Limb (tissue), 2 donors: ENCODE results near the gene CCDC102A.
"Not testable (repeated sequence)": the region's sequence is repeated elsewhere in the genome, so short reads cannot be mapped to it uniquely, and the experiment has no call there.

Source experiments
- DNase-seq, 2 donors: peaks; one replicate each; pipeline ENCODE4 v3.0.0-alpha.2; 2016; ENCODE audit errors: extremely low spot score in 2 of 2

The CCDC102A gene

DNA sequence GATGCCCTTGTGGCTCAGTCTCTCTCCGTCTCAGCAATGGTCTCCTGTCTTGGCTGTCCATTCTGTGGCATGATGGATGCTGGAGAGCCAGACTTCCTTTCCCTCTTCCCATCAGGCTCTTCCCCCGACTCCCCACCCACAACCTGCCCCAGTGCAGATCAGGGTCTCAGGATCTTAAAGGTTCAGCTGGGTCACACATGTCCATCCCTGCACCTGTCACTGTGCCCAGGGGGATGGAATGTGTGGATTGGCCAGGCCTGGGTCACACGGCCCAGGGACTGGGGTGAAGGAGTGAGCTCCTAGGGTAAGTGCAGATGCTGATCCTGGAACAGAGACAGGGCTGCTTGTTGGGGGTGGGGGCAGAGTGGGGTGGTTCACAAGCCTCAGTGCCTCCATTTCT is 29.1 kb upstream of the CCDC102A start:
- DNase-seq: no peak

DNA sequence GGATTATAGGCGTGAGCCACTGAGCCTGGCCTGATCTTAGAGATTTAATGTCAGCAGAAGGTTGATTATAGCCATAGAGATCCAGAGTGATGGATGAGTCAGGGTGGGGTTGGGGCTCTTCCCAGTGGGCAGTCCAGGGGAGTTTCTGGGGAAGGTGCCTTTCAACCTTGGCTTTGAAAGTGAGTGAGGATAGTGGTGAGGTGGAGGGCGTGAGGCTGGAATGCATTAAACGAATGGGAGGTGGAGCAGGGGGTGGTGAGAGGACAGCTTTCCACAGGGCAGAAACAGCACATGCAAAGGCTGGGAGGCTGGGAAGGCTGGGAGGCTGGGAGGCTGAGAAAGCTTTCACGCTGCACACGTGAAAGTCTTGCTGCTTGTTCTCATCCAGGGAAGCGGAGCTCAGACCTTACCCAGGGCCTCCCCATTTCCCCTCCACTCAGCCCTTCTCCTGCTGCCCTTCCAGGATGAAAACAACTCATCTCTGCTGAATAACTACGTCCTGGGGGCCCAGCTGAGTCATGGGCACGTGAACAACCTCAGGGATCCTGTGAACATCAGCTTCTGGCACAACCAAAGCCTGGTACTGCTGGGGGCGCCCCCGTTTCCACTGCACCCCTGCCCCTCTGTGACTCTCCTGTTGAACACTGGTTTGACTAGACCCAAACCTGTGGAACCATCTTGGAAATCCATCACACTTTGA is 28.4 kb upstream of the CCDC102A start:
- no peak for DNase-seq

DNA sequence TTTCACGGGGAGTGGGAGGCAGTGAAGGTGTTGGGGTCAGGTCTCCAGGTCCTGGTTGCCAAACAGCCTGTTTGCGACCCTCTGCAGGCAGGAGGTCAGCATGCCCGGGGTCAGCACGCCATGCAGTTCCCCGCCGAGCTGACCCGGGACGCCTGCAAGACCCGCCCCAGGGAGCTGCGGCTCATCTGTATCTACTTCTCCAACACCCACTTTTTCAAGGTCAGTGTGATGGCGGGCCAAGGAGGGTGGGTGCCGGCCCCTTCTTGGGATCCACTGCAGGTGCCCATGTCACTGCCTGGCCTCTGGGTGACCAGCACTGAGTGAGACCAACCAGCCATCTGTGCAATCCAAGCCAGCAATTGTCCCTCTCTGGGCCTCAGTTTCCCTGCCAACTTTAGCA is 27.4 kb upstream of the CCDC102A start:
- no peak for DNase-seq

DNA sequence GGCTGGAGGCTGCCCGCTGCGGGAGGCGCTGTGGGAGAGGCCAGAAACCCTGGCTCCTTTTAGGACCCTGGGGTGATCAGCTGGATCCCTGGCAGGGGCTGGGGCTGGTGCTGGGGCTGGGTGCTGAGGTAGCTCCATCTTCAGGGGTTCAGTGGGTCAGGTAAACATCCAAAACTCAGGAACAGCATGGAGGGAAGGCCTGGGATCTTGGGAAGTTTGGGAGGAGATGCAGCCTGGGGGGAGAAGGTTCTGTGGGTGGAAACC is 27.0 kb upstream of the CCDC102A start:
- DNase-seq: no peak

DNA sequence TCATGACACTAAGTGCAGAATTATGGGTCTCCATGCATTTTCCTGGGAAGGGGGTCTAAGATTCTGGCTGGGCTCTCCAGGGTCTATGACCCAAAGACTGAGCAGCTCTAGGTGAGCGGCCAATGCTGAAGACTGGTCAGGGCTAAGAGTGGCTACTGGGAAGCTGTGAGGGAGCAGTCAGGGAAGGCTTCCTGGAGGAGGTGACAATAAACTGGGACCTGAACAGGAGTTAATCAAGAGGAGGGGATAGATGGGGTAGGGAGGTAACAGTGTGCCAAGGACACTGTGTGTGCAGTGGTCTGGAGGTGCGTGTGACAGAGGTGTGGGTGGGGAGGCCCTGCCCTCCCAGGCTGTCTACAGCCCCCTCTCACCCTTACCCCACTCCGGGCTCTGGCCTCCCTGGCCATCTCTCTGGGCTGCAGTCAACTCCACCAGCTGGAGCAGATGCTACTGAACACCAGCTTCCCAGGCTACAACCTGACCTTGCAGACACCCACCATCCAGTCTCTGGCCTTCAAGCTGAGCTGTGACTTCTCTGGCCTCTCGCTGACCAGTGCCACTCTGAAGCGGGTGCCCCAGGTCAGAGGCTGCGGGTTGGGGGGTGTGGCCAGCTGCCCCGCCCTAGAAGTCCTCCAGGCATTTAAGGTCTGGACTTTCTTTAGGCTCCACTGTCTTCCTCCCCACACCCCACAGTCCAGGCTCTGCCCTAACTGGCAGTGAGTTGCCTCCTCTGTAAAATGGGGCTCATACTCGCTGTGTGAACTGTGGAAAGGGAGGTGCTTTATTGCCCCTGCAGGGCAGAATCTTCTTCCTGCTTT is 26.5 kb upstream of the CCDC102A start:
- DNase-seq: no peak

DNA sequence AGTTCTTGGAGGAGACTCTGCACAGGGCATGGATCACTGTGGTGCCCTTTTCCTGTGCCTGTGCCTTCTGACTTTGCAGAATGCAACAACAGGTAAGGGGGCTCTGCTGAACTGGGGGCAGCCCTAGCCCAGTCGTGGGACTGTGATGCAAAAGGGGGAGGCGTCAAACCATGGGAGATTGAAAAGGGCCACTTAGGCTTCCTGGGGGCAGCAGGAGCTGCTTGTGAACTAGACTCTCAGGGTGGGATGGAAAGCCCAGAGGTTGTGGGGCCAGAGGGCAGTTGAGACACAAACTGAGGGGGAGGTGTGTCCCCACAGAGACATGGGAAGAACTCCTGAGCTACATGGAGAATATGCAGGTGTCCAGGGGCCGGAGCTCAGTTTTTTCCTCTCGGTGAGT is 25.7 kb upstream of the CCDC102A start:
- DNase-seq: no peak

DNA sequence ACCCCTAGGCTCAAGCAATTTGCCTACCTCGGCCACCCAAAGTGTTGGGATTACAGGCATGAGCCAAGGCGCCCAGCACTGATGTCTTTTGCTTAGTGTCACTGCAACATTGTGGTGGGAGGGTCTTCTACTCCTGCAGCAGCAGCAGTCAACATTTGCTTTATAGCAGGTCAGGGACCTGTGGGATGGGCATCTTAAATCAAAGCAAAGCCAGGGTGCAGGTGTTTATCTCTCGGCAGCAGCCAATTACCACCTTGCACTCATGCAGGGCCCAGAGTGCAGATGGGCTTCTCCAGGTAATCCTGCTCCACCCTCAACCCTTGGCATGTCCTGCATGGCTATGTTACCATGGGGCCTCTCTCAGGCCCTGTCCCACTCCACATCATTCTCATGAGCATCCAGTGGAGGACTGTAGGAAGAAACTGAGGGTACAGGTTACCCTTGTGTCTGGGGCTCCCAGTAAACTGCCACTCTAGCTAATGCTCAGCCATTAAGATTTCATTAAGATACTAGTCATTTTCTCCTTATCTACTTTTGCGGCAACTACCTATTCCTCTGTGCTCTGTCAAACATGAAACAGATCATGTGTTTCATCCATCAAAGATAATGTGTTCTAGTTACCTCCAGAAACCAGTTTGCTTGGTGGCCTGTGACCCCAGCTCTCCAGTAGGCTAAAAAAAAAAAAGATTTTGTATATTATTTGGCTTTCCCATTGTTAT is 22.9 kb upstream of the CCDC102A start:
- no peak for DNase-seq

DNA sequence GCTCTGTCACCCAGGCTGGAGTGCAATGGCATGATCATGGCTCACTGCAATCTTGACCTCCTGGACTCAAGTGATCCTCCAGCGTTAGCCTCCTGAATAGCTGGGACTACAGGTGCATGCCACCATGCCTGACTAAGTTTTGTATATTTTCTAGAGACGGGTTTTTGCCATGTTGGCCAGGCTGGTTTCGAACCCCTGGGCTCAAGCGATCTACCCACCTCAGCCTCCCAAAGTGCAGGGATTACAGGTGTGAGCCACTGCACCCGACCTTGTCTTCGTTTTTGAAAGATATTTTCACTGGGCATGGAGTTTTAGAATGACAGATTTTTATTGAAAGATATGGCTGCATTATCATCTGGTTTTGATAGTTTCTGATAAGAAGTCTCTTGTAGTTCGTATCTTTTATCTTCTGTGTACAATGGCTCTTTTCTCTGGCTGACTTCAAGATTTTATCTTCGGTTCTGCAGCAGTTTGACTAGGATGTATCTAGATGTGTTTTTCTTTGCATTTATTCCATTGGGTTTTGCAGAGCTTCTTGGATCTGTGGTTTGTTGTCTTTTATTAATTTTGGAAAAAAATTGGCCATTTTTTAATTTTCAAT is 20.7 kb upstream of the CCDC102A start:
- DNase-seq: no peak

DNA sequence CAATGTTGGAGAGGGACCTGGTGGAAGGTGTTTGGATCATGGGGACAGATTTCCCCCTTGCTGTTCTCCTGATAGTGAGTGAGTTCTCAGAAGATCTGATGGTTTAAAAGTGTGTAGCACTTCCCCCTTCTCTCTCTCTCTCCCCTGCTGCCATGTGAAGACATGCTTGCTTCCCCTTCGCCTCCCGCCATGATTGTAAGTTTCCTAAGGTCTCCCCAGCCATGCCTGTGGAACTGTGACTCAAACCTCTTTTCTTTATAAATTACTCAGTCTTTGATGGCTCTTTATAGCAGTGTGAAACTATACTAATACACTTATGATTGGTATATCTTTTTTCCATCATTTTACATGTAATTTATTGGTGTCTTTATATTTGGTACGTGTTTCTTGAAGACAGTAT is 19.5 kb upstream of the CCDC102A start:
- DNase-seq: no peak

DNA sequence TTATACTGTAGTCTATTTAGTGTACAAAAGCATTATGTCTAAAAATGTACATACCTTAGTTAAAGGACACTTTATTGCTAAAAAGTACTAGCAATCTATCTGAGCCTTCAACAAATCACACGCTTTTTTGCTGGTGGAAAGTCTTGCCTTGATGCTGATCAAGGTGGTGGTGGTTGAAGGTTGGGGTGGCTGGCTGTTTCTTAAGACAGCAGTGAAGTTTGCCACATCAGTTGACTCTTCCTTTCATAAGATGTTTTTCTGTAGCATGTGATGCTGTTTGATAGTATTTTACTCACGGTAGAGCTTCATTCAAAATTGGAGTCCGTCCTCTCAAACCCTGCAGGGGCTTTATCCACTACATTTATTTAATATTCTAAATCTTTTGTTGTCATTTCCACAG is 14.7 kb upstream of the CCDC102A start:
- DNase-seq: no peak

DNA sequence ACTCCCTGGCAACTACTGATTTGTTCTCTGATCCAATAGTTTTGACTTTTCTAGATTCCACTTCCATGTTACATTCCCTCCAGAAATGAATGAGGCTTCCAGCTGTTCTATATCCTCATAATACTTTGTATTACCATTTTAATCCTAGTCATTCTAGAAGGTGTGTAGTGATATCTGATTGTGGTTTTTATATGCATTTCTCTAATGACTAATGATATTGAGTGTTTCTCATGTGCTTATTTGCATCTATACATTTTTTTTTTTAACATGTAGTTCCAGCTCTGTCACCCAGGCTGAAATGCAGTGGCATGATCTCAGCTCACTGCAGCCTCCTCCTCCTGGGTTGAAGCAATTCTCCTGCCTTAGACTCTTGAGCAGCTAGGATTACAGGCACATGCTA is 13.4 kb upstream of the CCDC102A start:
- DNase-seq: no peak

DNA sequence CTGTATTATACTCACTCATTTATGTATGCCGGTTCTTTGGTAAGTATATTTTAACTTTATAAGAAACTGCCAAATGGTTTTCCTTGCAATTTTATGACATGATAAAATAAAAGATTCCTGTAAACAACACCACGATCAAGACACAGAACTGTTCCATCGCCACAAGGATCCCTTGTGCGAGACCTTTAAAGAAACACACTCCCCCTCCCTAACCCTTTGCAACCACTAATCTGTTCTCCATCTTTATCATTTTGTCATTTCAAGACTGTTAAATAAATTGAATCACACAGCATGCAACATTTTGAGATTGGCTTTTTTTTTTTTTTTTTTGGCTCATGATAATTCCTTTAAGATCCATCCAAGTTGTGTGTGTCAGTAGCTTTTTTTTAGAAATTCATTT is 12.0 kb upstream of the CCDC102A start:
- no peak for DNase-seq

DNA sequence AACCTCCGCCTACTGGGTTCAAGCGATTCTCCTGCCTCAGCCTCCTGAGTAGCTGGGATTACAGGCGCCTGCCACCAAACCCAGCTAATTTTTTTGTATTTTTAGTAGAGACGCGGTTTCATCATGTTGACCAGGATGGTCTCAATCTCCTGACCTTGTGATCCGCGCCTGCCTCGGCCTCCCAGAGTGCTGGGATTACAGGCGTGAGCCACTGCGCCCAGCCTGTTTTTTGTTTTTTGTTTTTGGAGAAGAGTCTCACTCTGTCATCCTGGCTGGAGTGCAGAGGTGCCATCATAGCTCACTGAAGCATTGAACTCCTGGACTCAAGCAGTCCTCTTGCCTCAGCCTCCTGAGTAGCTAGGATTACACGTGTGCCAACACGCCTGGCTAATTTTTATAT is 11.2 kb upstream of the CCDC102A start:
- DNase-seq: not testable (repeated sequence)

DNA sequence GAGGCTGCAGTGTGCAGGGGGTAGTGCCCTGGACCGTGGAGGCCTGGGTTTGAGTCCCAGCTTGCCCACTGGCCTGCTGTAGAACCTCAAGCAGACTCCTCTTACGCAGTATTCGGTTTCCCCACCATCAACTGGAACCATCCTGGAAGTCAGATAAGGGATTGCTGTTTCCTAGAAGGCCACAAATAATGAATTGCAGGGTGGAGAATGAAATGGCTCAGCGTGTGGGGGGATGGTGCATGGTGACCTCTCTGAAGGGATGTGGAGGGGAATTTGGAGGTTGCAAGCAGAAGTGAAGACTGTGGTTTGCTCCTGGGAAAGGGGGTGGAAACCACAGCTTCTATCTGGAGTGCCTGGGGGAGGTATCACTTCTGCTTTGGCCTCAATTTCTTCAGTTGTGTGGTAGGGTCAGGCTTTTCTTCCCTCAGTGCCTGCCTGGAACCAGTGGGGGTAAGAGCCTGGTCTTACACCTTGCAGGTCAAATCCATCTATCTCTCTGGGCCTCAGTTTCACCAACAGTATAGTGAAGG is 7.8 kb upstream of the CCDC102A start:
- DNase-seq: no peak

DNA sequence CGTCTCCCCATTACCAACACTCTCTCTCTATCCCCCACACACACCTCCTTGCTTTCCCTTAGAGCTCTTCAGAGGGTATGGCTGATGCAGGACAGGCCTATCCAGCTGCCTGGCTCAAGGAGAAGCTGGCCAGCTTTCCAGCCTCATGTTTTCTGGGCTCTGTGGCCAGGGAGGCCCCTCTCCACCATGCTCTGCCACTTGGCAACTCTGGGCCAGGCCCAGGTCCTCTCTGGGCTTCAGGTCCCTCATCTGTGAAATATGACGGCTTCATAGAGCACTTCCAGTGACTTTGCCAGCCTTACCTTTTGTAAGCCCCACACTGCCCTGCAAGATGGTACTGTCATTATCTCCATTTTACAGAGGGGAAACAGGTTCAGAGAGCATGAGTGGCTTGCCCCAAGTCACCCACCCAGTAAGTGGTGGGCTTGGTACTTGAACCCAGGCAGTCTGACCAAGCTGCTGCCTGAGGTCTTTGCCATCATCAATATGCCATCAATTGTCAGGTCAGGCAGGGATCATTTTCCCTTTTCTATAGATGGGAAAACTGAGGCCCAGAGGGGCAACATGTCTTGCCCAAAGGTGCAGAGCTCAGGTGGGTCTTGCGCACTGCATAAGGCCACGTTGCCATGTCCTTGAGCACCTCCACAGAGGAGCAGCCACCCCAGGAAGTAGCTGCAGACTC is 5.5 kb upstream of the CCDC102A start:
- no peak for DNase-seq

DNA sequence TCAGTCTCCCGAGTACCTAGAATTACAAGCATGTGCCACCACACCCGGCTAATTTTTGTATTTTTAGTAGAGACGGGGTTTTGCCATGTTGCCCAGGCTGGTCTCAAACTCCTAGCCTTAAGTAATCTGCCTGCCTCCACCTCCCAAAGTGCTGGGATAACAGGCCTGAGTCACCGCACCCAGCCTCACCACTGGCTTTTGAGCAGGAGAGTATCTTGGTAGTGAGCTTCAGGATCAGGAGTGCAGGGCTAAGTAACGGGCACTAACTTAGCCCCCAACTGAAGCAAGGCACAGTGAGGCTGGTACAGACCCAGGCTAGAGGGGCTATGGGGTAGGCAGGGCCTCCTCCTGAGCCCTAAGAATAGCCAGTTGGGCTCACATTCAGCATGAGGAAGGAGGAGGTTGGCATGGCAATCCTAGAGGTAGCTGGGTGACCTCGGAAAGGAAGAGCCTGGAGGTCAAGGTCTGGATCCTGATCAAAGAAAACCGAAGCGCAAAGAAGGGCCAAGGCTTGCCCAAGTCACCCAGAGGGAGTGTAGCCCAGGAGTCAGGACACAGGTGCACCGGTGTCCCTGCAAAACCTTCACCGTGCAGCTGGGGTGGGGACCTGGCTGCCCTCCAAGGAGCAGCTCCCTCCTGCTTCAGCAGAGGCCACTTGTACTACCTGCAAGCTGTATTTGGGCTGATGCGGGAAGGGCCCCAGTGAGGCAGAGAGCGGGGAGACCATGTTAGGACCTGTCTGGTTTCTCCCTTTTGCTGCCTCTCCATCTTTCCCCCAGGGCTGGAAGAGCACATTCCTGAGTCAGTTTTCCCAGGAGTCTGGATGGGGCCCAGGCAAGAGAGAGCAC is 4.8 kb upstream of the CCDC102A start:
- no peak for DNase-seq

DNA sequence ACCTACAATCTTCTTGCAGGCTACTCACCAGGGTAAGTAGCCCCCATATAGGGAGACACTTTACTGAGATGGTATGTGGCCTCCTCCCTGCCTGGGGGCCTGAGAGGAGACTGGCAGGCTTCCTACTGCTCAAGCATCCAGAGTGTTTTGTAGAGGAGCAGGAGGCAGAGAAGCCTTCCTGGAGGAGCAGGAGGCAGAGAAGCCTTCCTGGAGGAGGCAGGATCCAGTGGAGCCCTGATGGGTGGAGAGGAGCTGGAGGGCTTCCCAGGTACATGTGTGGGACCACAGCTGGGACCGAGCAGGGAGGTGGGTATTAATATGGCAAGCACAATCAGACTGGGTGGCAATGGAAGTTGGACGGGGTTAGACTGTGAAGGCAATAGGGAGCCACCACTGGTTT is 4.0 kb upstream of the CCDC102A start:
- DNase-seq: no peak

DNA sequence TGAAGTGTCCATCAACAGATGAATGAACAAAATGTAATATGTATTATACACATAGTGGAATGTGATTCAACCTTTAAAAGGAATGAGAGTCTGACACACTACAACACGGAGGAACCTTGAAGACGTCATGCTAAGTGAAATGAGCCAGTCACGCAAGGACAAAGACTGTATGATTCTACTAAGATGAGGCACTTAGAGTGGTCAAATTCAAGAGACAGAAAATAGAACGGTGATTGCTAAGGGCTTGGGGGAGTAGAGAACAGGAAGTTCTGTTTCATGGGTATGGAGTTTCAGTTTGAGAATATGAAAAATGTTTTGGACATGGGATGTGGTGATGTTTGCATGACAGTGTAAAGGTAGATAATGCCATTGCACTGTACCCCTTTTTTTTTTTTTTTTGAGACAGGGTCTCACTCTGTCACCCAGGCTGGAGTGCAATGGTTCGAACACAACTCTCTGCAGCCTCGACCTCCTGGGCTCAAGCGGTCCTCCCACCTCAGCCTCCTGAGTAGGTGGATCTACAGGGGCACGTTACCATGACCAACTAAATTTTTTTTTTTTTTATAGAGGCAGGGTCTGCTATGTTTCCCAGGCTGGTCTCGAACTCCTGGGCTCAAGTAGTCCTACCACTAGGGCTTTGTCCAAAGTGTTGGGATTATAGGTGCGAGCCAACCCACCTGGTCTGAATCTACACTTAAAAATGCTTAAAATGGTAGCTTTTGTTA is 2.9 kb upstream of the CCDC102A start:
- DNase-seq: no peak

DNA sequence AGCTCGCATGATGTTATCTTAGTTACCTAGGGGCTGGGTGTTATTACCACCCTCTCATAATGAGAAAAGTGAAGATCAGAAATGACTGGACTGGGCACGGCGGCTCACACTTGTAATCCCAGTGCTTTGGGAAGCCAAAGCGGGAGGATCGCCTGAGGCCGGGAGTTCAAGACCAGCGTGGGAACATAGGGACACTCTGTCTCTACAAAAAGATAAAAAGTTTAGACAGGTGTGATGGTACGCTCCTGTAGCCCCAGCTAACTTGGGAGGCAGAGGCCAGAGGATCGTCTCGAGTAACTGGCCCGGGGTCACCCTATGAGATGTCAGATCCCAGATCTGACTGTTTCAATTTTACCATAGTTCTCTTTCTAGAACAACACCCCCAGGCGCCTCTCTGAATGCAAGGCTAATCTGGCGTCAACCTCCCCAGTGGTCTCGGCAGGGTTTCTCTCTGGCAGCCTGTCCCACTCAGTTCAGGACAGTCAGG is 1.9 kb upstream of the CCDC102A start:
- no peak for DNase-seq
